ENCODE data around the gene SLC22A24.
"Not testable (repeated sequence)": the region's sequence is repeated elsewhere in the genome, so short reads cannot be mapped to it uniquely, and the experiment has no call there.

Gene SLC22A24

GRCh38 chr11:63144121-63144520, at the start of gene SLC22A24:
SLC22A24 (minus strand) TSS chr11:63144221; CDS start chr11:63143779, 442 bp downstream.
- DNase-seq: no peak

DNA sequence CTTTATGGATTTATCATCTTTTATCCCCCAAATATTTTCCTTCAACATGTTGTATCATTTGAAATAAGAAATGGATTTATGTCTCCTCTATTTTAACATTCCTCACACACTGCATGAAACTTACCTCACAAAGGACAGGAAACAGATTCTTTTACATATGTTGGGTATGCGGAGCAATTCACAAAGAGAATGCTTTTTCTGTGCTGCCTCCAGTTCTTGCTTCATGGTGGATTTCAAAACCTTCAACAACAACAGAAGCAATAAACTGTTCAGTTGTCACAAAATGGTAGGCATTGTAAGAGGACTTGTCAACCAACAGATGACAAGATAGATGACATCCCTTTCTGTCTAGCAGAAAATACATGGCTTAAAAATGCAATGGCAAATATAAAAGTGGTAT, 36.5 kb upstream of the SLC22A24 start:
- DNase-seq: no peak

GRCh38 chr11:63179432-63180041, 35.5 kb upstream of the SLC22A24 start:
- no peak for DNase-seq

DNA sequence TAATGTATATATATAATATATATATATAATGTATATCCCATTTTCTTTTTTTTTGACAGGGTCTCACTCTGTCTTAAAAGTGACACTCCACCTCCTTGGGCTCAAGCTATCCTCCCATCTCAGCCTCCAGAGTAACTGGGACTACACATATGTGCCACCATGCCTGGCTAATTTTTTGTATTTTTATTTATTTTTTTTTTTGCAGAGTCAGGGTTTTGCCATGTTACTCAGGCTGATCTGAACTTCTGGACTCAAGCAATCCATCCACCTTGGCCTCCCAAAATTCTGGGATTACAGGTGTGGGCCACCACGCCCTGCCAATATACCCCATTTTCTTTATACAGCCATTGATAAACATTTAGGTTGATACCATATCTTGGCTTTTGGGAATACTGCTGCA, 33.9 kb upstream of the SLC22A24 start:
- DNase-seq: no peak

- no peak for DNase-seq
Measured at GRCh38 chr11:63165706-63166310, 21.8 kb upstream of the SLC22A24 start.

GRCh38 chr11:63155794-63156193, 11.8 kb upstream of the SLC22A24 start:
- DNase-seq: no peak

DNA sequence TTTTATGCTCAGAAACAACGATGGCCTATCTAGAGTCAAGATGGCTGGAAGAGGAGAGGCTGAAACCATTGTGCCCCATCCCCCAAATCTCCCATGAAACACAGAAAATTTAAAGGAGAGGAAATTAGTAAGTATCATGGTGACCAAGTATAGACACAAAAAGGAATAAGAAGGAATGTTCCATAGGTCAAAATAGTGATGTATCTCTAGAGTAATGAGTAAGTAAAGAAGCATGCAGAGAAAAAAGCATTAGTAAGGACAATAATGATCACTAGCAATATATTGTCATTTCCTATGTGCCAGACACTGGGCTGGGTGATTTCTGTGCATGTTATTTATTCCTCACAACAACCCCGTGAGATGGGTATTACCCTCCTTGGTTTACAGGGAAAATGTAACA, 2.6 kb upstream of the SLC22A24 start:
- no peak for DNase-seq

- DNase-seq: no peak
Measured at GRCh38 chr11:63142459-63142858, 1.6 kb downstream of the SLC22A24 start.

DNA sequence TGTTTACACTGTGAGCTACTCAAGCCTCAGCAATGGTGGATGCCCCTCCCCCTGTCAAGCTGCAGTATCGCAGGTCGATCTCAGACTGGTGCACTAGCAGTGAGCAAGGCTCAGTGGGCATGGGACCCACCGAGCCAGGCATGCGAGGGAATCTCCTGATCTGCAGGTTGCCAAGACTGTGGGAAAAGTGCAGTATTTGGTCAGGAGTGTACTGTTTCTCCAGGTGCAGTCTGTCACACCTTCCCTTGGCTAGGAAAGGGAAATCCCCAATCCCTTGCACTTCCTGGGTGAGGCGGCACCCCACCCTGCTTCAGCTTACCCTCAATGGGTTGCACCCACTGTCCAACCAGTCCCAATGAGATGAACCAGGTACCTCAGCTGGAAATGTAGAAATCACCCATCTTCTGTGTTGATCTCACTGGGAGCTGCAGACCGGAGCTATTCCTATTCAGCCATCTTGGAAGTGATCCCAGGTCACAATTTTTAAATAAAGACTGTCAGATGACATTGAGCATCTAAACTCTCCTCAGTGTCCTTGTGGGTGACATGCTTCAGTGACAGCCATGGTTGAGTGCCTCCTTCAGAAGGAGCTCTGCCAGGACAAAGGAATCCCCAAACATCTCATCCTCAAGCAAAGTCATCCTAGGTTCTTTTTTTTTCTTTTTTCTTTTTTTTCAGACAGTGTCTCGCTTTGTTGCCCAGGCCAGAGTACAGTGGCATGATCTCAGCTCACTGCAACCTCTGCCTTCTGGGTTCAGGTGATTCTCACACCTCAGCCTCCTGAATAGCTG, 10.8 kb downstream of the SLC22A24 start:
- DNase-seq: no peak

- DNase-seq: no peak
Measured at GRCh38 chr11:63099555-63099954, 44.5 kb downstream of the SLC22A24 start.

- no peak for DNase-seq
Measured at GRCh38 chr11:63080682-63081081, 63.3 kb downstream of the SLC22A24 start.

DNA sequence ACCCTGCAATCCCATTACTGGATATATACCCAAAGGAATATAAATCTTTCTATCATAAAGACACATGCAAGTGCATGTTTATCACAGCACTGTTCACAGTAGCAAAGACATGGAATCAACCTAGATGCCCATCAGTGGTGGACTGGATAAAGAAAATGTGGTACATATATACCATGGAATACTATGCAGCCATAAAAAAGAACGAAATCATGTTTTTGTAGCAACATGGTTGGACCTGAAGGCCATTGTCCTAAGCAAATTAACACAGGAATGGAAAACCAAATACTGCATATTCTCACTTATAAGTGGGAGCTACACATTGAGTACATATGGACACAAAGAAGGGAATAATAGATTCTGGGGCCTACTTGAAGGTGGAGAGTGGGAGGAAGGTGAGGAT, 97.8 kb downstream of the SLC22A24 start:
- not testable (repeated sequence) for DNase-seq

DNA sequence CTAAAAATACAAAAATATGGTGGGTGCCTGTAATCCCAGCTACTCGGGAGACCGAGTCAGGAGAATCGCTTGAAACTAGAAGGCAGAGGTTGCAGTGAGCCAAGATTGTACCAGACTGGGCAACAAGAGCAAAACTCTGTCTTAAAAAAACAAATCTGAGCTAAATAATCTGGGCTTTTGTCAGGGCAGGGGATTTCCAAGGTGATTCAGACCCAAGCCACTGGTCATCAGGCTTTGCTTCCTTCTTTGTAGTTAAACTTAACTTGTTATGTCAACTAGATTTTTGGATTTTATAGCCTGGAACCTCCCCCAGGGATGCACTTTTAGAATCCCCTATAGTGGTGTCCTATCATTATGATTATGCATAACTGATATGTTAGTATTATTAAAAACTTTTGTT, 101.4 kb downstream of the SLC22A24 start:
- DNase-seq: no peak

DNA sequence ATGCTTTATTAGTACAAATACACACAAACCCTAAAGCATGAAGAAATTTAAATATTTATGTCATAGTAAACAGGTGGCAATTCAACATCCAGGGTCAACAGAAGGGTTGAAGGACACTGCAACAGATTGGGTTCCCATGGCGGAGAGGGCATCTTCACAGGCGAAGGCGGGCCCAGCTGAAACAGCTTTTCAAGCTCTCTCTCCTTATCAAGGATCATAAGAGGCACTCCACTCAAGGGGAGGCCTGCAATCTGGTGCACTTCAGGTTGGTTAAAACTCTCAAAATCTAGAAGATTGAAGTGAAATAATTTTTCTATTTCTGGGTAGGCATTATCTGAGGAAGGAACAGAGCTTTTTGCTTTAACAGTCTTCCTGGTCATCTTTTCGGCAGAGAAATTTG, 111.6 kb downstream of the SLC22A24 start:
- DNase-seq: no peak
